HCT116 (cell line): ENCODE measurements around the gene OTOL1. TPM values are rescaled to one million over a fixed set of nuclear protein-coding genes. Genes with fewer than 3 reads are reported as not detected.

Source experiments
- ATAC-seq: fragments of 200-7000 bp; cut with Tn5 transposase; 2 replicates; pipeline ENCODE4 v1.9.1; 2020; ENCODE audit warnings: mild to moderate bottlenecking, moderate library complexity
- BruUV-seq: library from RNA; stranded (reverse); fragments of 400-500 nt; replicated peaks from 2 replicates; lab custom pipeline; 2021; lab: Mats Ljungman, UMichigan
- CTCF ChIA-PET: fragments of 300-600 bp; sonication (Branson Sonifier 250); formaldehyde crosslinking; loops from one replicate; lab custom pipeline; 2021; ENCODE audit warnings: antibody characterized with exemption; lab: Charles Lee
- POLR2A ChIA-PET: fragments of 300-600, 350-600 bp; sonication (Branson Sonifier 250); formaldehyde crosslinking; loops from one replicate; lab custom pipeline; 2021; ENCODE audit warnings: antibody characterized with exemption; lab: Charles Lee
- RAD21 ChIA-PET, 2 experiments: fragments of 300-600 bp; sonication (Branson Sonifier 250); formaldehyde crosslinking; loops; one replicate each; lab custom pipeline; 2023; ENCODE audit warnings: low total read pairs in 2 of 2; ENCODE audit not compliant: uncharacterized antibody in 2 of 2, unreplicated experiment in 2 of 2, low non-redundant PET in 1 of 2; lab: Charles Lee
- DNase-seq: peaks from one replicate; pipeline ENCODE4 v3.0.0-alpha.2; 2010; ENCODE audit warnings: low read depth, low spot score
- H2AFZ ChIP-seq: fragments of 200-600 bp; shearing (Covaris generic), sonication (generic); 2 replicates; pipeline ENCODE4 v1.6.1; 2017; ENCODE audit warnings: low read depth, mixed run types, mixed read lengths, antibody characterized with exemption, low read length; ENCODE audit not compliant: poor library complexity, severe bottlenecking
- H3K27ac ChIP-seq: 2 replicates; pipeline ENCODE4 v1.5.1; 2012; ENCODE audit warnings: low read depth, low read length
- H3K27me3 ChIP-seq: fragments of 200-600 bp; sonication (generic); 2 replicates; pipeline ENCODE4 v1.6.1; 2016; ENCODE audit warnings: mixed run types, low read length, mixed read lengths; ENCODE audit not compliant: insufficient read depth
- H3K36me3 ChIP-seq, 2 experiments: fragments of 200-500 bp in 1 of 2; fragments of 200-600 bp in 1 of 2; sonication (Bioruptor generic) in 1 of 2; sonication (generic) in 1 of 2; 2 replicates each; pipeline versions ENCODE4 v1.5.1 to v1.6.1; 2014 to 2016; ENCODE audit warnings: low read length in 2 of 2, inconsistent platforms in 1 of 2, mixed read lengths in 1 of 2, mixed run types in 1 of 2; ENCODE audit not compliant: insufficient read depth in 2 of 2, control insufficient read depth in 1 of 2
- H3K4me1 ChIP-seq, 2 experiments: fragments of 200-600 bp in 1 of 2; sonication (generic) in 1 of 2; 2 replicates each; pipeline versions ENCODE4 v1.5.1 to v1.6.1; 2012 to 2017; ENCODE audit warnings: low read length in 2 of 2, inconsistent platforms in 1 of 2, mild to moderate bottlenecking in 1 of 2, mixed read lengths in 1 of 2, mixed run types in 1 of 2, moderate library complexity in 1 of 2; ENCODE audit not compliant: insufficient read depth in 2 of 2, control insufficient read depth in 1 of 2
- H3K4me2 ChIP-seq: fragments of 200-600 bp; sonication (generic); 2 replicates; pipeline ENCODE4 v1.6.1; 2017; ENCODE audit warnings: mixed run types, low read length, mixed read lengths
- H3K4me3 ChIP-seq, 2 experiments: fragments of 200-600 bp in 1 of 2; sonication (generic) in 1 of 2; replicated peaks in 1 of 2; 2 replicates each; pipeline ENCODE4 v1.5.1; 2011 to 2016; ENCODE audit warnings: low read length in 2 of 2, control low read depth in 1 of 2, low read depth in 1 of 2, mild to moderate bottlenecking in 1 of 2, mixed read lengths in 1 of 2, mixed run types in 1 of 2
- H3K79me2 ChIP-seq: fragments of 200-600 bp; sonication (generic); 2 replicates; pipeline ENCODE4 v1.6.1; 2017; ENCODE audit warnings: mild to moderate bottlenecking, mixed run types, low read length, moderate library complexity, mixed read lengths; ENCODE audit not compliant: insufficient read depth
- H3K9ac ChIP-seq: fragments of 200-600 bp; sonication (generic); 2 replicates; pipeline ENCODE4 v1.6.1; 2016; ENCODE audit warnings: low read length, mixed read lengths
- H3K9me2 ChIP-seq: fragments of 200-600 bp; sonication (generic), shearing (Covaris generic); 2 replicates; pipeline ENCODE4 v1.6.1; 2017; ENCODE audit warnings: mixed run types, mild to moderate bottlenecking, moderate library complexity; ENCODE audit not compliant: insufficient read depth
- H3K9me3 ChIP-seq, 2 experiments: fragments of 200-500 bp in 1 of 2; fragments of 200-600 bp in 1 of 2; sonication (Bioruptor generic) in 1 of 2; sonication (generic) in 1 of 2; 2 replicates each; pipeline ENCODE4 v1.6.1; 2014 to 2017; ENCODE audit warnings: low read length in 2 of 2, mixed read lengths in 2 of 2, inconsistent platforms in 1 of 2, low read depth in 1 of 2, mild to moderate bottlenecking in 1 of 2, mixed run types in 1 of 2, moderate library complexity in 1 of 2; ENCODE audit not compliant: control insufficient read depth in 1 of 2, insufficient read depth in 1 of 2
- H4K20me1 ChIP-seq: fragments of 200-600 bp; sonication (generic), shearing (Covaris generic); 2 replicates; pipeline ENCODE4 v1.6.1; 2017; ENCODE audit warnings: mixed run types, mild to moderate bottlenecking, moderate library complexity; ENCODE audit not compliant: insufficient read depth
- CEBPB ChIP-seq: IDR thresholded peaks from 2 replicates; pipeline ENCODE4 v1.6.1; 2012; ENCODE audit warnings: low read depth
- ELF1 ChIP-seq: IDR thresholded peaks from 2 replicates; pipeline ENCODE4 v1.6.1; 2012; ENCODE audit warnings: low read depth, borderline replicate concordance
- EZH2 ChIP-seq: fragments of 200-600 bp; sonication (generic); IDR thresholded peaks from 2 replicates; pipeline ENCODE4 v1.6.1; 2017; ENCODE audit warnings: antibody characterized with exemption, mixed run types
- JUND ChIP-seq: IDR thresholded peaks from 2 replicates; pipeline ENCODE4 v1.6.1; 2012
- TCF7L2 ChIP-seq: IDR thresholded peaks from 2 replicates; pipeline ENCODE4 v1.7.0; 2011; ENCODE audit warnings: borderline replicate concordance, inconsistent platforms; ENCODE audit not compliant: insufficient read depth, insufficient read length; ENCODE audit errors: extremely low read depth
- YY1 ChIP-seq: IDR thresholded peaks from 2 replicates; pipeline ENCODE4 v1.6.1; 2011; ENCODE audit warnings: low read length, low read depth, moderate library complexity, mild to moderate bottlenecking; ENCODE audit not compliant: insufficient replicate concordance; ENCODE audit errors: extremely low read depth
- intact Hi-C: fragments of 100-400 bp; cut with micrococcal nuclease; formaldehyde crosslinking; loops from 2 replicates; pipeline ENCODE4 v1.10.0; 2022
- total RNA-seq: library from RNA; stranded (reverse); gene quantifications from one replicate; pipeline ENCODE4 v1.2.1, GENCODE V29; 2021; ENCODE audit not compliant: unreplicated experiment
- TF ChIP-seq, protein P1 (sequence below): IDR thresholded peaks from 2 replicates; pipeline ENCODE4 v1.6.1; 2011; ENCODE audit warnings: mild to moderate bottlenecking, low read length, moderate library complexity; ENCODE audit not compliant: insufficient replicate concordance; ENCODE audit errors: extremely low read depth
- TF ChIP-seq, protein P2 (sequence below): IDR thresholded peaks from 2 replicates; pipeline ENCODE4 v1.6.1; 2012; ENCODE audit warnings: low read depth

Gene OTOL1
- total RNA-seq, 1 experiment from 2014 or later = not detected

DNA sequence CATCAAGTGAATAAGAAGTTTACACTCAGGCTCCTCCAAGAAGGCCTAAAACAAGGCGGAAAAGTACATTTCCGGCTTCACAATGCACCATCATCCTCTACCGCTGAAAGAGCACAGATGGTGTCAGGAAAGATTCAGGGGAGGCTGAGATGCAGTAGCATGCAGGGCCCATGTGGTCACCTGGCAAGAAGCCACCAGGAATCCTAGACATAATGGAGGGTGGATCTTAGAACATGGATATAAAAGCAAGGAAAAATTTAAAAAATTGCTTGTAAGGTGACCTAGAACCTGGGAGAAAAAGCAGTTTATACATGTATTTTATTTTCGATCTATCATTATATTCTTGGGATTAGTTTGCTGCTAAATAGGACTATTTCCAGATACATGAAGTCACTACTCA is 21.9 kb upstream of the OTOL1 start:
- Histone ChIP-seq H2AFZ (peak overlapping the region; percentile 3), H3K4me3 (no peak overlapping the region), H3K4me1 (peaks cover 2 to 13% of the 10 kb centered on the region in 2 experiments; a peak in 3 of 4 replicates), H3K4me2 (no peak overlapping the region), H3K9me3 (no peaks in the 10 kb centered on the region), H3K9me2 (no peaks in the 10 kb centered on the region), H3K27me3 (no peaks in the 10 kb centered on the region), H3K9ac (no peak overlapping the region), H4K20me1 (no peaks in the 10 kb centered on the region), H3K79me2 (no peaks in the 10 kb centered on the region), H3K36me3 (no peaks in the 10 kb centered on the region), H3K27ac (no peak overlapping the region)
- ChIA-PET RAD21 (no interaction called here), CTCF (no interaction called here), POLR2A (no interaction called here)
- no peak for TF ChIP-seq TCF7L2
- TF ChIP-seq YY1 = no peak
- no peak for TF ChIP-seq JUND
- TF ChIP-seq, protein P1, sequence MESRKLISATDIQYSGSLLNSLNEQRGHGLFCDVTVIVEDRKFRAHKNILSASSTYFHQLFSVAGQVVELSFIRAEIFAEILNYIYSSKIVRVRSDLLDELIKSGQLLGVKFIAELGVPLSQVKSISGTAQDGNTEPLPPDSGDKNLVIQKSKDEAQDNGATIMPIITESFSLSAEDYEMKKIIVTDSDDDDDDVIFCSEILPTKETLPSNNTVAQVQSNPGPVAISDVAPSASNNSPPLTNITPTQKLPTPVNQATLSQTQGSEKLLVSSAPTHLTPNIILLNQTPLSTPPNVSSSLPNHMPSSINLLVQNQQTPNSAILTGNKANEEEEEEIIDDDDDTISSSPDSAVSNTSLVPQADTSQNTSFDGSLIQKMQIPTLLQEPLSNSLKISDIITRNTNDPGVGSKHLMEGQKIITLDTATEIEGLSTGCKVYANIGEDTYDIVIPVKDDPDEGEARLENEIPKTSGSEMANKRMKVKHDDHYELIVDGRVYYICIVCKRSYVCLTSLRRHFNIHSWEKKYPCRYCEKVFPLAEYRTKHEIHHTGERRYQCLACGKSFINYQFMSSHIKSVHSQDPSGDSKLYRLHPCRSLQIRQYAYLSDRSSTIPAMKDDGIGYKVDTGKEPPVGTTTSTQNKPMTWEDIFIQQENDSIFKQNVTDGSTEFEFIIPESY = no peak
- no peak for TF ChIP-seq CEBPB
- no peak for TF ChIP-seq EZH2
- no peak for TF ChIP-seq ELF1
- TF ChIP-seq, protein P2, sequence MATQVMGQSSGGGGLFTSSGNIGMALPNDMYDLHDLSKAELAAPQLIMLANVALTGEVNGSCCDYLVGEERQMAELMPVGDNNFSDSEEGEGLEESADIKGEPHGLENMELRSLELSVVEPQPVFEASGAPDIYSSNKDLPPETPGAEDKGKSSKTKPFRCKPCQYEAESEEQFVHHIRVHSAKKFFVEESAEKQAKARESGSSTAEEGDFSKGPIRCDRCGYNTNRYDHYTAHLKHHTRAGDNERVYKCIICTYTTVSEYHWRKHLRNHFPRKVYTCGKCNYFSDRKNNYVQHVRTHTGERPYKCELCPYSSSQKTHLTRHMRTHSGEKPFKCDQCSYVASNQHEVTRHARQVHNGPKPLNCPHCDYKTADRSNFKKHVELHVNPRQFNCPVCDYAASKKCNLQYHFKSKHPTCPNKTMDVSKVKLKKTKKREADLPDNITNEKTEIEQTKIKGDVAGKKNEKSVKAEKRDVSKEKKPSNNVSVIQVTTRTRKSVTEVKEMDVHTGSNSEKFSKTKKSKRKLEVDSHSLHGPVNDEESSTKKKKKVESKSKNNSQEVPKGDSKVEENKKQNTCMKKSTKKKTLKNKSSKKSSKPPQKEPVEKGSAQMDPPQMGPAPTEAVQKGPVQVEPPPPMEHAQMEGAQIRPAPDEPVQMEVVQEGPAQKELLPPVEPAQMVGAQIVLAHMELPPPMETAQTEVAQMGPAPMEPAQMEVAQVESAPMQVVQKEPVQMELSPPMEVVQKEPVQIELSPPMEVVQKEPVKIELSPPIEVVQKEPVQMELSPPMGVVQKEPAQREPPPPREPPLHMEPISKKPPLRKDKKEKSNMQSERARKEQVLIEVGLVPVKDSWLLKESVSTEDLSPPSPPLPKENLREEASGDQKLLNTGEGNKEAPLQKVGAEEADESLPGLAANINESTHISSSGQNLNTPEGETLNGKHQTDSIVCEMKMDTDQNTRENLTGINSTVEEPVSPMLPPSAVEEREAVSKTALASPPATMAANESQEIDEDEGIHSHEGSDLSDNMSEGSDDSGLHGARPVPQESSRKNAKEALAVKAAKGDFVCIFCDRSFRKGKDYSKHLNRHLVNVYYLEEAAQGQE = no peak
- DNase-seq = no peak
- intact Hi-C loops = no loop called here
- ATAC-seq = no peak
- BruUV-seq = no TSS peak
